Measurements from ENCODE around the gene DLGAP3. TPM values are rescaled to one million over a fixed set of nuclear protein-coding genes. Genes with fewer than 3 reads are reported as not detected.

DLGAP3 gene
- total RNA-seq, 3 donors from 2014 or later, result 0.35 to 0.60 (median 0.41) TPM

DNA sequence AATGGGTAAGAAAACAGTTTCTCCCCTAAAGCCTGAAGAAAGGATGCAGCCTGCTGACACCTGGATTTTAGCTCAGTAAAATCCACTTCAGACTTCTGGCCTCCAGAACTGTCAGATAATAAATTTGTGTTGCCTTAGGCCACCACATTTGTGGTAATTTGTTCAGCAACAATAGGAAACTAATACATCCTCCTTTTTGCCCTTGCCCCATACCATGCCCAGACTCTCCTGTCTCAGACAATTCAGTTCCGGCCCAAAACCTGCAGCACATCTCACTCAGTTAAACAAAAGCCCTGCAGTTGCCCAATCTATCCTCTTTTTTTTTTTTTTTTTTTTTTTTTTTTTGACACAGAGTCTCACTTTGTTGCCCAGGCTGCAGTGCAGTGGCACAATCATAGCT is 95.7 kb downstream of the DLGAP3 start:
- Histone ChIP-seq H3K36me3 (ENCODE audit: low read depth) (no peaks in the 10 kb centered on the region), H3K4me3 (no peak overlapping the region), H3K4me1 (ENCODE audit: low read depth) (no peaks in the 10 kb centered on the region), H3K9me3 (no peaks in the 10 kb centered on the region)
- intact Hi-C loops (cut with DNase I, micrococcal nuclease), result no loop called here
- no peak for DNase-seq
- TF ChIP-seq, protein P1, sequence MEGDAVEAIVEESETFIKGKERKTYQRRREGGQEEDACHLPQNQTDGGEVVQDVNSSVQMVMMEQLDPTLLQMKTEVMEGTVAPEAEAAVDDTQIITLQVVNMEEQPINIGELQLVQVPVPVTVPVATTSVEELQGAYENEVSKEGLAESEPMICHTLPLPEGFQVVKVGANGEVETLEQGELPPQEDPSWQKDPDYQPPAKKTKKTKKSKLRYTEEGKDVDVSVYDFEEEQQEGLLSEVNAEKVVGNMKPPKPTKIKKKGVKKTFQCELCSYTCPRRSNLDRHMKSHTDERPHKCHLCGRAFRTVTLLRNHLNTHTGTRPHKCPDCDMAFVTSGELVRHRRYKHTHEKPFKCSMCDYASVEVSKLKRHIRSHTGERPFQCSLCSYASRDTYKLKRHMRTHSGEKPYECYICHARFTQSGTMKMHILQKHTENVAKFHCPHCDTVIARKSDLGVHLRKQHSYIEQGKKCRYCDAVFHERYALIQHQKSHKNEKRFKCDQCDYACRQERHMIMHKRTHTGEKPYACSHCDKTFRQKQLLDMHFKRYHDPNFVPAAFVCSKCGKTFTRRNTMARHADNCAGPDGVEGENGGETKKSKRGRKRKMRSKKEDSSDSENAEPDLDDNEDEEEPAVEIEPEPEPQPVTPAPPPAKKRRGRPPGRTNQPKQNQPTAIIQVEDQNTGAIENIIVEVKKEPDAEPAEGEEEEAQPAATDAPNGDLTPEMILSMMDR (IDR thresholded peaks at IDR 0.05), result no peak
- no peak for ATAC-seq

DNA sequence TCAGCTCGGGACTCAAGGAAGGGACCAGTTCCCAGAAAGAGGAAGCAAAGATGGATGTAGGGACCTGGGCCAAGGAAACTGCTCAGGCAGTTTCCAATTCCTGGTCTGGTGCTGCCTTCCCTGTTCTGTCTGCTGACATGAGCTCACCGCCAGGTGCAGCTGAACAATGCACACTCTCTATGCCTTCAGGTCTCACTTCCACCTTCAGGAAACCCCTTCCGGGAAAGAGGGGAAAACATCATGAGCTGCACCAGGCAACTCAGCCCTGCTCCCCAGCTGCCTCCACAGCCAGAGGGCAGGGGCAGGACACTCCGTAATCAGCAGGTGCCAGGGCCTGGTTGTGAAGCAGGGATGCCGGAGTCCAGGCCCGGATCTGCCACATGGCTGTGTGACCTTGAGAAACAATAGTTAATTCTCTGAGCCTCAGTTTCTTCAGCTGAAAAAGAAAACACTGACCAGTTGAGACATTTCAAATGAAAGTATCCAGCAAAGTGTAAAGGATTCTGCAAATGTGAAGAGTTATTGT is 97.7 kb downstream of the DLGAP3 start:
- intact Hi-C loops (cut with DNase I, micrococcal nuclease), result no loop called here
- no peak for DNase-seq
- H3K36me3 ChIP-seq (ENCODE audit: low read depth), result no peaks in the 10 kb centered on the region
- no peaks in the 10 kb centered on the region for H3K4me1 ChIP-seq (ENCODE audit: low read depth)
- H3K4me3 ChIP-seq, result no peak overlapping the region
- no peak for ATAC-seq
- H3K9me3 ChIP-seq, result no peaks in the 10 kb centered on the region
- TF ChIP-seq, protein P1 (IDR thresholded peaks at IDR 0.05), result no peak

DNA sequence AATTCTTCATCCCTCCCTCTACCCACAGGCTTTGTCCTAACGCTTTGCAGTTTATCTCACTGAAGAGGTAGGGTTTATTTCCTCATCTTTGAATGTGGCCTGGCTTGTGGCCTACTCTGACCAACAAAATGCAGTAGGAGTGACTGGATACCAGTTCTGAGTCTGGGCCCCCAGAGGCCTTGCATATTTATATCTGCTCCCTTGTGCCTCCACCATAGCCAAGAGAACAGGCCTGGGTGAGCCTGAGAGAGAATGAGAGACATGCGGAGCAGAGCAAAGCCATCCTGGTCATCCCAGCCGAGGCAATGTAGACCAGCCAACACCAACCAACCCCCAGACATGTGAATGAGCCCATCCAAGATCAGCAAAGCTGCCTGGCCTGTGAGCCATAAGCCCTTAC is 100.2 kb downstream of the DLGAP3 start:
- DNase-seq (no peak), ATAC-seq (no peak)
- Histone ChIP-seq H3K36me3 (ENCODE audit: low read depth) (no peaks in the 10 kb centered on the region), H3K9me3 (no peaks in the 10 kb centered on the region), H3K4me3 (no peak overlapping the region), H3K4me1 (ENCODE audit: low read depth) (peaks cover 4% of the 10 kb centered on the region)
- TF ChIP-seq, protein P1 (IDR thresholded peaks at IDR 0.05), result no peak
- intact Hi-C loops (cut with DNase I, micrococcal nuclease), result no loop called here

DNA sequence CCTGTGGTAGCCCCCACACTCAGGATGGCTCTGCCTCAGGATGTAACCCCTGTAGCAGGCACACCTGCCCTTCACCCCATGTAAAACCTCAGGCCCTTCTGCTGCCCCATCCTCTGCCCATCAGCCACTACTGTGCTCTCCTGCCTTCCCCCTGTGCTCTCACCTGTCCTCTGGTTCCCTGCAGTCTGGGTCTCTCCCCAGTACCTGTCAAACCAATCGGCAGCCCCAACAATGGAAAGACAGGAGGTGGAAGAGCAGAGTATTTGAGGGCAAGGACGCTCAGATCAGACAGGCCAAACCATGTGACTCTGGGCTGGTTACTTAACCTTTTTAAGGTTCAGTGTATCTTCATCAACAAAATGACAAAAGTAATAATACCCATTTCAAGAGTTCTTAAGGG is 100.8 kb downstream of the DLGAP3 start:
- no peaks in the 10 kb centered on the region for H3K36me3 ChIP-seq (ENCODE audit: low read depth)
- TF ChIP-seq, protein P1 (IDR thresholded peaks at IDR 0.05), result no peak
- no peak overlapping the region for H3K4me3 ChIP-seq
- H3K9me3 ChIP-seq, result no peaks in the 10 kb centered on the region
- ATAC-seq (no peak), DNase-seq (no peak)
- peaks cover 4% of the 10 kb centered on the region for H3K4me1 ChIP-seq (ENCODE audit: low read depth)
- intact Hi-C loops (cut with DNase I, micrococcal nuclease), result no loop called here

DNA sequence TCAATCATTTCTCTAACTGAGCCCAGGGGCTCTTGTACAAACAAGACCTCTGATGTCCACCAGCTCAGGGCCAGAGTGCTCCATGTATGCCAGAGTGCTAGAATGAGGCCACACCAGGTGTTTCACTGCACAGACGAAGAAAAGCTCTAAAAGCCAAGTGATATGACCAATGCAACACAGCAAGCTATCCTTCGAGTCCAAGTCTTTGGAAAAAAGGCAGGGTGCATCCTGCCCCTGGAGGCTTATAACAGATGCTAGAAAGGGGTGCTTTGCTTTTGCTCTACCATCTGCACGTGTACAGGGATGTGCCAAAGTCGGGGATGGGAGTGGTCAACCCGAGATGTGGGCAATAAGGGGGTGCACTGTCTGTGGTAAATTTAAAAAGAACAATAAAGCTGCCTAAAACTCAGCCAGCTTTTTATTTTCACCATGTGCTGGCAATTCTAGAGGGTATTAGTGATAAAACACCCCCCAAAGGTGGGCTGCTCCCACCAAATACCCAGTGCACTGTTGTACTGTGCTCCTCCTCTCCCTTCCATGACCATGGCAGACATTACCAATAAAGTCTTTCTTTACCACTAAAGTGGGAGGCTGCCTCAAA is 102.0 kb downstream of the DLGAP3 start:
- ATAC-seq, result no peak
- no peaks in the 10 kb centered on the region for H3K36me3 ChIP-seq (ENCODE audit: low read depth)
- no peaks in the 10 kb centered on the region for H3K9me3 ChIP-seq
- DNase-seq, result no peak
- TF ChIP-seq, protein P1 (IDR thresholded peaks at IDR 0.05), result no peak
- peaks cover 4% of the 10 kb centered on the region for H3K4me1 ChIP-seq (ENCODE audit: low read depth)
- H3K4me3 ChIP-seq, result no peak overlapping the region
- intact Hi-C loops (cut with DNase I, micrococcal nuclease), result no loop called here
